Colonic mucosa (tissue), 4 donors: Measurements from ENCODE around the gene OR51G2. TPM values are rescaled to one million over a fixed set of nuclear protein-coding genes. Genes with fewer than 3 reads are reported as not detected.

Experiments
- DNase-seq: peaks from one replicate; pipeline ENCODE4 v3.0.0-alpha.2; 2020
- H3K27ac ChIP-seq: fragments of 200-600 bp; one replicate; pipeline ENCODE4 v1.8.0; 2021
- H3K27me3 ChIP-seq: fragments of 200-600 bp; one replicate; pipeline ENCODE4 v1.8.0; 2021
- H3K36me3 ChIP-seq: fragments of 200-600 bp; one replicate; pipeline ENCODE4 v1.8.0; 2021
- H3K4me1 ChIP-seq: fragments of 200-600 bp; one replicate; pipeline ENCODE4 v1.8.0; 2021; ENCODE audit warnings: mild to moderate bottlenecking
- H3K4me3 ChIP-seq: fragments of 200-600 bp; one replicate; pipeline ENCODE4 v1.8.0; 2021
- H3K9ac ChIP-seq, 2 donors: one replicate each; pipeline ENCODE4 v1.7.0; 2013; ENCODE audit warnings: control low read depth in 2 of 2, low read depth in 2 of 2, low read length in 2 of 2
- H3K9me3 ChIP-seq: fragments of 200-600 bp; one replicate; pipeline ENCODE4 v1.8.0; 2021
- CTCF ChIP-seq: fragments of 200-600 bp; IDR thresholded peaks from one replicate; pipeline ENCODE4 v1.8.0; 2022; ENCODE audit warnings: antibody characterized with exemption, mild to moderate bottlenecking
- intact Hi-C: fragments of 100-400 bp; cut with DNase I; formaldehyde crosslinking; loops from one replicate; pipeline ENCODE4 v1.14.1; 2022
- total RNA-seq, 2 donors: library from RNA; stranded (reverse); fragmentation: NEBNext Ultra II Directional in 1 of 2; extraction: Animal tissue kit (Norgen Biotek cat#: 25700) in 1 of 2; gene quantifications; one replicate each; pipeline ENCODE4 v1.2.1, GENCODE V29; 2021
- donor health status: healthy.
- donor health status: DM: no; HTN: no; CAD: no.
- donor health status: DM: no; HTN: no; CAD: no.

The OR51G2 gene
- total RNA-seq, 2 donors from 2014 or later, result not detected

DNA sequence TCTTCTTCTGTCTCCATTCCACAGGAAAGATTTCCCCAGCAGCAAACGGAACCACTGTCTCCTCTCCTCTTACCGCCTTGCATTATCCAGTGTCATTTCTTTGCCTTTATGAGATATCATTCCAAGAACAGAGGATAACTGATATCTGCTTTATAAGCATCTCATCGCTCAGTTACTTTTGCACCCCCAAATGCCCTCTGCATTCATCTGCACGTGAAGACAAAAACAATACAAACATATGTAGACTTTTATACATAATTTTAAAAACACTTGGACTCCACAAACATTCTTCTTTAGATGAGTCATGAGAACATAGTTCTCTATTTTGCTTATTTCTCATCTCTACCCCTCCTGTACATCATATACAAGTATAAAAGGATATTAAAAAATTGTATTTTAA, 38.0 kb downstream of the OR51G2 start:
- intact Hi-C loops, result no loop called here
- no peak for DNase-seq
- H3K36me3 ChIP-seq, result no peaks in the 10 kb centered on the region
- H3K4me3 ChIP-seq, result no peak overlapping the region
- H3K27ac ChIP-seq, result no peak overlapping the region
- no peak for TF ChIP-seq CTCF
- no peak overlapping the region for H3K9ac ChIP-seq
- no peaks in the 10 kb centered on the region for H3K9me3 ChIP-seq
- no peaks in the 10 kb centered on the region for H3K27me3 ChIP-seq
- no peaks in the 10 kb centered on the region for H3K4me1 ChIP-seq

DNA sequence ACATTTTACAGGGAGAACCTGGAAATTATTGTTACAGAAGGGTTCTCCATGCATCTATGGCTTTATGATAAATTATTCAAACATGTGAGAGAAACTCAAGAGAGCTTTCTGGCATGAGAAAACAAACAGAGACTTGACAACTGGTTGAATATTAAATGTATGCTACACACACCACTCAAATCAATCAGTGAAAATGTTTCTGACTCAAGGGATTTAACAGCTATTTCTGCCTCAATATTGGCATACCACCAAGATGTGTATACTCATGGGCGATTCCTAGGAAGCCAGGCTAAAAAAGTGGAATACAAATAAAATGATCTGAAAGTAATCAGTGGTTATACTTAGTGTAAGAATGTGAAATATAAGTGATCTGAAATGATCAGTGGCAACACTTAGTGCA, 53.3 kb downstream of the OR51G2 start:
- no peak overlapping the region for H3K9ac ChIP-seq
- no peaks in the 10 kb centered on the region for H3K9me3 ChIP-seq
- no peak for TF ChIP-seq CTCF
- intact Hi-C loops, result no loop called here
- no peak for DNase-seq
- H3K4me1 ChIP-seq, result no peaks in the 10 kb centered on the region
- no peaks in the 10 kb centered on the region for H3K27me3 ChIP-seq
- no peak overlapping the region for H3K27ac ChIP-seq
- no peak overlapping the region for H3K4me3 ChIP-seq
- no peaks in the 10 kb centered on the region for H3K36me3 ChIP-seq

DNA sequence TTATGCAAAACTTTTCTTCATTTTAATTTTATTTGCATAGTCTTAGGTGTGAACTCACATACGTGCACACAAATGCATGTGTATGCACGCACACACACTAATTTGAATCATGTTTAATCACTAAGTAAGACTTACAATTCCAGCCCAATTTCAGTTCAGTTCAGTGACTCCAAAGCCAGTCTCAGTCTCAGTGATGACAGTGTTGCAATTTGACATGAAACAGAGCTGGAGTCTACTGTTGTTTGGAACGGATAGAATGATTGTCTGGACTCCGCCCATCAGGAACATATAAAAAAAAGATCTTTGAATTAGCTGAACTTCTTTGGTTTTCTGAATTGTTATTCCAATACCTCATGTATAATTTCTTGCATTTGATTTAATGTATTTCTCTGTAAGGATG, 55.3 kb downstream of the OR51G2 start:
- no peaks in the 10 kb centered on the region for H3K9me3 ChIP-seq
- no peak overlapping the region for H3K4me3 ChIP-seq
- H3K27me3 ChIP-seq, result no peaks in the 10 kb centered on the region
- H3K9ac ChIP-seq, result no peak overlapping the region
- no peak for TF ChIP-seq CTCF
- no peaks in the 10 kb centered on the region for H3K4me1 ChIP-seq
- intact Hi-C loops, result no loop called here
- no peaks in the 10 kb centered on the region for H3K36me3 ChIP-seq
- H3K27ac ChIP-seq, result no peak overlapping the region
- DNase-seq, result no peak

Other genes starting within 250 kb of the OR51G2 start
- gene OR51E2, start 221.5 kb downstream of the OR51G2 start, total RNA-seq, result under 1 TPM; 0.30 to 0.74 TPM
- gene MMP26, start 214.6 kb downstream of the OR51G2 start, total RNA-seq, result not detected
- not detected for gene OR51F1, start 149.4 kb downstream of the OR51G2 start, total RNA-seq
- gene OR52R1, start 115.0 kb downstream of the OR51G2 start, total RNA-seq, result not detected
- not detected for gene OR51F2, start 98.0 kb downstream of the OR51G2 start, total RNA-seq
- gene OR51S1, start 70.1 kb downstream of the OR51G2 start, total RNA-seq, result not detected
- gene OR51T1, start 37.5 kb downstream of the OR51G2 start, total RNA-seq, result not detected
- not detected for gene OR51A7, start 15.6 kb downstream of the OR51G2 start, total RNA-seq
- not detected for gene OR51G1, start 5.0 kb upstream of the OR51G2 start, total RNA-seq
- gene OR51A4, start 28.3 kb upstream of the OR51G2 start, total RNA-seq, result not detected
- gene OR51A2, start 36.4 kb upstream of the OR51G2 start, total RNA-seq, result not detected
- gene OR51L1, start 75.5 kb upstream of the OR51G2 start, total RNA-seq, result not detected
- not detected for gene OR52J3, start 127.2 kb upstream of the OR51G2 start, total RNA-seq
- gene OR52E2, start 140.3 kb upstream of the OR51G2 start, total RNA-seq, result not detected
- not detected for gene OR52E1, start 150.2 kb upstream of the OR51G2 start, total RNA-seq
- gene OR52A5, start 219.0 kb upstream of the OR51G2 start, total RNA-seq, result not detected
- not detected for gene OR52A1, start 235.4 kb upstream of the OR51G2 start, total RNA-seq